Stimulated activated CD8-positive, alpha-beta memory T cell treated with anti-CD3 and anti-CD28 coated beads, Interleukin-12 subunit alpha, Interleukin-12 subunit beta, amount 100 ng/mL, for 4 hours (primary cell): ENCODE results near the gene EPS8L2.

Source experiments
- DNase-seq: peaks from one replicate; pipeline ENCODE4 v3.0.0-alpha.2; 2020; ENCODE audit warnings: low read depth

Gene EPS8L2

DNA sequence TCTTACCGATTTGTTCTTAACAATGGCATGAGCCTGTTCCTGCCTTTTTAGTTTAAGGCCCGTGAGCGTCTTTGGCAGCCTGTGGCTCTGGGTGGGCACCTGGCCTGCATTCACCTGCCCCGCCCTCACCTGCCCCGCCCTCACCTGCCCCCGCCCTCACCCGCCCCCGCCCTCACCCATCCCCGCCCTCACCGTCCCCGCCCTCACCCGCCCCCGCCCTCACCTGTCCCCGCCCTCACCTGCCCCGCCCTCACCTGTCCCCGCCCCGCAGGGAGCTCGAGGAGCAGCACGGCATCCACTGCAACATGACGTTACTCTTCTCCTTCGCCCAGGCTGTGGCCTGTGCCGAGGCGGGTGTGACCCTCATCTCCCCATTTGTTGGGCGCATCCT is 57.0 kb downstream of the EPS8L2 start:
- DNase-seq, result no peak

DNA sequence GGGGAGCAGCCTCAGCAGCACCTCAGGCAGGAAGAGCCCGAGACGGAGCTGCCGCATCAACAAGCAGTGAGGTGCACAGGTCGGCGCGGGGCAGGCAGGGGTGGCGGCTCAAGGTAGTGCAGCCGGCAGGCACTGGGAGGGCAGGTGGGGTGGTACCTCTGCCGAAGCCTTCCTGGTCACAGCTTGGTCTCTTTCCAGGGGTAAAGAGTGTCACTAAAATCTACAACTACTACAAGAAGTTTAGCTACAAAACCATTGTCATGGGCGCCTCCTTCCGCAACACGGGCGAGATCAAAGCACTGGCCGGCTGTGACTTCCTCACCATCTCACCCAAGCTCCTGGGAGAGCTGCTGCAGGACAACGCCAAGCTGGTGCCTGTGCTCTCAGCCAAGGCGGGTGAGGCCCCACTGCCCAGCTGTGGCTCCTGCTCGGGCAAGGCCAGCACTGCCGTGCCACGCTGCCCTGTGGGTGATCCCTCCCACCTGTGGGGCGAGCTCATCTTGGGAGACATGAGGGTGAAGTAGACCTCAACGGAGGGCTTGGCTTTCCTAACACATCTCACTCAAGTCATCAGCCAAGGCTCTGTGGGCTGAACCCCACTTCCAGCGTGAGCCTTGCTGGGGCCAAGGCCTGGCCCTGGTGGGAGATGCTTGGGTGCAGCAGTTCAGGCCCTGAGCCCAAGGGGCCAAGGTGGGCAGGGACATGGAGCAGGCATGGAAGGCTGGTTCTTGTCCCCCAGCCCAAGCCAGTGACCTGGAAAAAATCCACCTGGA is 57.7 kb downstream of the EPS8L2 start:
- no peak for DNase-seq

DNA sequence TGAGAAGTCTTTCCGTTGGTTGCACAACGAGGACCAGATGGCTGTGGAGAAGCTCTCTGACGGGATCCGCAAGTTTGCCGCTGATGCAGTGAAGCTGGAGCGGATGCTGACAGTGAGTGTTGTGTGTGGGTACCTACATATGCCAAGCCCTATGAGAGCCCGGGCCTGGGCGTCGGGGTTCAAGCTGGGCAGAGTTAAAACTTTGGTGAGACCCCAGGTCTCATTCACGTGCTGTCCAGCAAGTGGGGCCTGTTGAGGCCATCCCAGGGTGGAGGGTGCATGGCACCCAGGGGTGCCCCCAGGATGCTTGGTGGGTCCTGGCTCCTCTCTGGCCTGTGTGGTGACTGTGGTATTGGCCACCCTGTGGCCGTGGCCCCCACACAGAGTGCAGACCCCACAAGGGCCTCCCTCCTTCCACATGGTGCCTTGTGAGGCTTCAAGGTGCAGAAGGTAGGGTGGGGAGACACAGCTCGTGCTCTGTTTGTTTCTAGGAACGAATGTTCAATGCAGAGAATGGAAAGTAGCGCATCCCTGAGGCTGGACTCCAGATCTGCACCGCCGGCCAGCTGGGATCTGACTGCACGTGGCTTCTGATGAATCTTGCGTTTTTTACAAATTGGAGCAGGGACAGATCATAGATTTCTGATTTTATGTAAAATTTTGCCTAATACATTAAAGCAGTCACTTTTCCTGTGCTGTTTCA is 58.4 kb downstream of the EPS8L2 start:
- DNase-seq, result no peak

DNA sequence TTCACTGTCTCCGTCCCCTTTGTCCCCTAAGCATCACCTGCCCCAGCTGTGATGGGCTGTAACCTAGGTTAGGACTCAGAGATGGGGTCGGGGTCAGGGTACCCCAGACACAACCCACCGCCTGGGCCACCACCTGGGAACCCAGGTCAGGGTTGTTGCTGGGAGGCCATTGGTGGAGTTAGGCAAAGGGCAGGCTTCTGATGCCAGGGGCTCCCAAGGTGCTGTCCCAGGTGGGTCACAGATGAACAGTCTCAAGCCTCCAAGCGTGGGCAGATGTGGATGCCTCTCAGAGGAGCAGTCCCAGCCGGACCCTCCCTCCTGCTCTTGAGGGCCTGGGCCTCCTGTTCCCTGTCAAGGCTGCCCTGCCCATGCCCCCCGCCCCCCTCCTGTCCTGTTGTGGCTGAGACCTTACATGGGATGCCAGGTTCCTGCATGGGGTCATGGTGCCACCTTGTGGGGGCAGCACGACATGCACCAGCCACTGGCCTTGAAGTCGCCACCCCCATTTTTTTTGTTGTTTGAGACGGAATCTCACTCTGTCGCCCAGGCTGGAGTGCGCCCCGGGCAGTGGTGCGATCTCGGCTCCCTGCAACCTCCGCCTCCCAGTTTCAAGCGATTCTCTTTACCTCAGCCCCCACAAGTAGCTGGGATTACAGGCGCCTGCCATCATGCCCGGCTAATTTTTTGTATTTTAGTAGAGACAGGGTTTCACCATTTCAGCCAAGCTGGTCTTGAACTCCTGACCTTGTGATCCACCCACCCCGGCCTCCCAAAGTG is 59.2 kb downstream of the EPS8L2 start:
- peak; percentile 32 for DNase-seq

DNA sequence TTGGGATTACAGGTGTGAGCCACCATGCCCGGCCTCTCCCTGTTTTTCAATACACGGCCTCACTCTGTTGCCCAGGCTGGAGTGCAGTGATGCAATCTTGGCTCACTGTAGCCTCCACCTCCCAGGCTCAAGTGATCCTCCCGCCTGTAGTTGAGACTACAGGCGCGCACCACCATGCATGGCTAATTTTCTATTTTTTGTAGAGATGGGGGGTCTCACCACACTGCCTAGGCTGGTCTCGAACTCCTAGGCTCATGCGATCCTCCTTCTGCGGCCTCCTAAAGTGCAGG is 59.7 kb downstream of the EPS8L2 start:
- DNase-seq, result no peak

DNA sequence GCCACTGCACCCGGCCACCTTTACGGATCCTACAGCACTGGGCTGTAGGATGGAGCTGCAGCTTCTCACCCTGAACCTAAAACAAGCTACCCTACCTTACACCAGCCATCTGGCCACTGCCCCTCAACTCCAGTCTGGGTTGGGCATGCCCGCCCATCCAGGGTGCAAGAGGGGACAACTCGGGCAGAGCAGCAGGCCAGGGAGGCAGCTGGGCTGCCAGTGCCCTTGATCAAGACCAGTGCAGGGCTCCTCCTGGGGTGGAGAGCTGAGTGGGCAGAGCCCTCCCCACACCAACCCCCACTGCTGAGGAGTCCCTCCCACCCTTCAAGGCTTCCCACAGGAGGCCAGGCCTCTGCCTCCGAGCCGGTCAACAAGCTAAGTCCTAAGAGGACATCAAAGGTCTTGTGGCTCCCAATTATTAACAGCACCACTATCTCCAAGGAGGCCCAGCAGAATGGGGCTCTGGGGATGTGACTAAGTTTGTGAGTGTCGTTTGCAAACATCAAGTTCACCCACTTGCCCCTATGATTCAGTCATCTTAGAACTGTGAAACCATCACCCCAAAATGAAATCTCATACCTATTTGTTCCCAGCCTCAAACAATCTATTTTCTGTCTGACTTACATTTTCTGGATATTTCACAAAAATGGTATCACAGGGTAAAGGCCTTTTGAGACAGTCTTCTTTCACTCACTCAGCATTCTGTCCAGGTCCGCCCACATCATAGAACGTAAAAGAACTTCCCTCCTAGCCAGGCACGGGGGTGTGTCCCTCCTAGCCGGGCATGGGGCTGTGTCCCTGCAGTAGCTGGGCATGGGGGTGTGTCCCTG is 60.3 kb downstream of the EPS8L2 start:
- DNase-seq, result no peak

DNA sequence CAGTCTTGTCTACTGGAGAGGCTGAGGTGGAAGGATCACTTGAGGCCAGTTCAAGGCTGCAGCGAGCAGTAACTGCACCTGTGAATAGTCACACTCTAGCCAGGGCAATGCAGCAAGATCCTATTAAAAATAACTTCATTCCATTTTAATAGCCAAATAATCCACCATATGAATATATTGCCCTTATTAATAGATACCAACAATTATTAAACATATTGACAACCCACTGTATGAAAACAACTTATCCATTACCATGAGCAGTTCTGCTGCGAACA is 60.8 kb downstream of the EPS8L2 start:
- DNase-seq, result no peak

DNA sequence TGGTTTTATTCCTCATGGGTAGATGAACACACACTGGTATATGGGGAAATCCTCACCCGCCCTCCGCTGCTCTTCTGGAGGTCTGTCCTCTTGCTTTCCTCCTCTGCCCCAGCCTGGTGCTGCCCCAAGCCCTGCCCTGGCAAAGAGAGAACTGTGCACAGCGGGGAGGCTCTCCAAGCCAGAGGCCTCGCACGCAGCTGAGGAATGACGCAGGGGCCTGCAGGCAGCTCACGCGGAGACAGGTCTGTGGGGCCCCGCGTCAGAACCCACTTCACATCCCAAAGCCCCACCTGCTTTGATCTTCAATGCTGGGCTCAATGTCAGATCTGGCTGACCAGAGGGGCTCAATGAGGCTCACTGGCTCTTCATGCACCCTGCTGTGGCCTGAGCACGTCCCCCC is 61.2 kb downstream of the EPS8L2 start:
- no peak for DNase-seq

DNA sequence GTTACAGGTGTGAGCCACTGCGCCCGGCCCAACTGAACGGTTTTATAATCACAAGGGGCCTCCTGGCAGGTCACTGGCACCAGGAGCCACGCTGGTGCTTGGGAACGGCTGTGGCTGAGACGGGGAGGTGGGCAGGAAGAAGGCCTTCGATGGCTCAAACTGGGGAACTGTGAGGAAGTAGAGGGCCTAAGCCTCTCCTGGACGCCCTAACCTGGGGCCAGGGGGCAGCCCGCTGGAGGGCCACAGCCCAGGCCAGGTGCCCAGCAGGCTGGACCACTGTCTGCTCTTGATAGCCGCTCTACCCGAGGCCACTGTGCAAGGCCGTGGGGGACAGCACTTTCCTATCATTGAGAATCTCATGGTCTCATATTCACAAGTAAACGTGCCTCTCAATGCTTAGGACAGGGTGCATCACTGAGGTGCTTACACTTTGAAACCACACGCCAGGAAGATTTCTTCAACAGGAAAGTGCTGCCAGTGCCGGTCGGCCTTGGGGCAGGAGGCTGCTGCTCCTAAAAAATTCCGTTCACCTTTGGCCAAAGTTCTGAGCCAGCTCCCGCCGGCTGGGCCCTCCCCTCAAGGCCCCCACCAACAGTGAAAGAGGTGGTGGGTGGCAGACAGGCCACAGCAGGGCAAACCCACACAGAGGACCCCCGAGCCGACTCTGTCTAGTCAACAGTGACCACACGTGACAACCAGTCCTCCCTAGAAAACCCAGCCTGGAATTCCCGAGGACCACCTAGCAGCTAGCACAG is 64.0 kb downstream of the EPS8L2 start:
- no peak for DNase-seq

DNA sequence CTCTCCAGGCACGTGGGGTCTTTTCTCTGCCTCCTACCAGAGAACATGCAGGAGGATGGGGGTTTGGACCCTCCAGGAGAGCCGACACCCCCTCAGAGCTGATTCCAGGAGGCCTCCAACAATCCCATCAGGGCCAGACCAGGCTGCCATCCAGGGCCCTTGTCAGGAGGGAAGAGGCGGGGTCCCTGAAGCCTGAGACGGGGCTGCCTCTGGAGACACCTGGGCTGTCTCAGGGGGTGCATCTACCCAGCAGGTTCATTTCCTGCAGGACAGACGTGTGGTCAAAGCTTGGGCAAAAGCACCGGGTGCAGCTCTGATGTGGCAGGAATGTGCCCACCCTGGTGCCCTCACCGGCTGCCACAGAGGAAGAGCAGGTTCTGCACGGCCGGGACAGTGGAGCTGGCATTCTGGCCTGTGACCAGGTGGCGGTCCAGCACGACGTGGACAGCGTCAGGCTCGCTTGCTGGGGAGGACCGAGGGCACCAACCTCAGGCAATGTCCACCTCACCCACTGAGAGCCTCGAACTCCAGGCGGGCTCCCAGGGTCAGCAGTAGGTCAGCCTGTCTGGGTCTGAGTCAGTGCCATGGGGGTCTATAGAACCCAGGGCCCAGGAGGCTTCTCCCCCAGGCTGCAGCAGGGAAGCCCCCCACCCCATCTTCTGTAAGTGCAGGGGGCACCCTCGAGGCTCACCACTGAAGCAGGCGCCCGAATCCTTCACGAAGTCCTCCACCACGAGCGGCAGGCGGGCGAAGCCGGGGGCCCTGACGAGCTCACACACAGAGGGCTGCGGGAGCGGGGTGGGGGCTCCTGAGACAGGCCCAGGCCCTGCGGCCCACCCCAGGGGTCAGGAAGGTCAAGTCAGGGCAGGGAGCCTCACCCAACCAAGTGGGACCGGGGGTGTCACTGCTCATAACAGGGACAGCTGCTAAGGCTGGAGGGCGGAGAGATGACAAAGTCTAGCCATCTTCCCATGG is 64.9 kb downstream of the EPS8L2 start:
- no peak for DNase-seq

DNA sequence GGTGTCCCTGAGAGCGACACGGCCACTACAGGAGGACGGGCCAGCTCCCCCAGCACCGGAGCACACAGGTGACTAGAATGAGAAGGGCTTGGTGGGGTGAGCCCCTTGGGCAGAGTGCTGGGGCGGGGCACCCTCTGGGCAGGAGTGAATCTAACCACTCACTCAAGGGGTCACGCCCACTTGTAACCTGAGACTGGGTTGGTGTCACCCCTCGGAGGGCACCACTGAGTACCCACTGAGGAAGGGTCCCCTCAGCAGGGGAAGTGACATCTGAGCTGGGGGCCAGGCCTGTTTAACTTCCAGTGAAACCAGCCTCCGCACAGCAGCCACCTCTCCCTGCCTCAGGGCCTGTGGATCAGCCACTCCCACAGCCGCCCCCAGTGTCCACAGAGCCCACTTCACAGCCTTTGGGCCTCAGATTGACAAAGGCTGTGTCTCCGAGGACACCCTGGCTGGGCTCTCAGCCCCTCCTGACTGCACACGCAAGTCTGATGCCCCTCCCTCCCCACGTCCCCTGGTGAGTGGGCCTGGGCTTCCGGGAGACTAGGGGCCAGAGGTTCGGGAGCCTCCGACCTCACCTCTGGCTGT is 65.7 kb downstream of the EPS8L2 start:
- no peak for DNase-seq

DNA sequence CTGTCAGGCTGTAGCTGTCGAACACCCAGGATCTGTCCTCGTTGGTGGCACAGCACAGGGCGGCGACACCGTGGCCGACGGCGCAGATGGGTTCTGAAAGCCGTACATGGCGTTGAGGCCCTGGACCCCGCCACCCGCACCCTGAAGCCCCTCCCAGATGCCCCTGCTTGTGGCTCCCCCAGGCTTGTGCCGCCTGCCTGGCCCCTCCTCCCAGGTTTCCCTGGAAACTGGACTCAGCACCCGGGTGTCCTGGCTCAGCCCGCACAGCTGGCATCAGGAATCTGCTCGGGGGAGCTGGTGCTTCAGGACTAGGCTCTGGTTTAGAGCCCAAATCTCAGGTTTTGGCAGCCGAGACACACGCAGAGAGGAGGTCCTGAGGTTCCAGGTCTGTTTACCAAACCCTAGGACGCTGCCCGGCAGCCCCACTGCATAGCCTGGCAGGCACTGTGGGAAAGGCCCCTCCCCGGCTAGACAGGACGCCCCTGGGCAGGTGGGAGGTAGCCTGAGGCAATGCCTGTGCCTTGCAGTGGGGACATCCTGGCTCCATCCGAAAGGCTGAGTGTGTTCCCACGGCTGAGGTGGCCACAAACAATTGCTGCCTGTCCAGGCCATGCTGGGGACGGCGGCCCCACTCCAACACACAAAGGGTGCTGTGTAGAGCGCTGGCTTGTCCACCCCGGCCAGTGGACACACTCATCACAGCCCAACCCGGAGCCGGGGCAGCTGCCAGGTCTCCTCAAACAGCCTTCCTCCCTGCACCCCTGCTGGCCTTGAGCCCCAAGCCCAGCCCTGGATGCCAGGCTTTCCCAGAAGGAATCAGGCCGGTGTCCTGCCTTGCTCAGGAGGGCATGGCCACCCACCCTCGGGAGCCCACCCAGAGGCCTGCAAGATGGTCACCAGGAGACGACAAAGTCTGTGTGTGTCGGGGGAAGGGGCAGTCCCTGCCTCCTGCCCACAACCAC is 66.7 kb downstream of the EPS8L2 start:
- no peak for DNase-seq

DNA sequence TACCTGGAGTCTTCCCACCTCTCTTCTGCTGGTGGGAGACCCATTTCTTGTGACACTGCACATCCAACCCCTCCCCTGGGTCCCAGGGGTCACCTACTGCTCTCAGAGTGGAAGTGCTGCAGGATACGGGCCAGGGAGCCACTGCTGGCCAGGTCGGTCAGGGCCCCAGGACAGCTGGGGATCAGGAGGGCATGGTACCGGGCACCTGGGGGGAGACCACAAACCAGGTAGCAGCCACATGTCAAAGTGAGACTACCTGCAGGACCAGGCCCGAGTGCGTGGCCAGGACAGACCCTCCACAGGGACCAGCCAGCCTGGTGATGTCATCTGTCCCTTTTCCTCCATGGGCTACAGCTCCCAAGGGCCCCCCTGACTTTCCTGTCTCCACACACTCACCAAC is 67.4 kb downstream of the EPS8L2 start:
- no peak for DNase-seq

DNA sequence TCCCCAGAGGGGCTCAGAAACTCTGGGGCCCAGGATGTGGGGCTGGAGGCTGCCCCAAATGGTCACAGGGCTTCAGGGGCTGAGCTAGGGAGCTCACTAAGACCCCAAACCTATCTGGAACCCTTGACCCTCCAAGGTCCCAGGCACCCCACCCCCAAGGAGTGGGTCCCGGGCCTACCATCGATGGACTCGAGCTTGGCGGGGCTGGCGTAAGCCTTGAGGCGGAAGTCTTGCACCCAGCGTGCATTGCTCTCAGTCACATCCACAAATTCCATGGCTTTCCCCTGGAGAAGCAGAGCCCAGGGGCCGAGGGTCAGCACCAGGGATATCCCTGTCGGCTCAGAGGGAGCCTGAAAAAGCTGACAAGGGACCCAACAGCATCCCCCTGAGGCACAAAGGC is 67.8 kb downstream of the EPS8L2 start:
- no peak for DNase-seq

DNA sequence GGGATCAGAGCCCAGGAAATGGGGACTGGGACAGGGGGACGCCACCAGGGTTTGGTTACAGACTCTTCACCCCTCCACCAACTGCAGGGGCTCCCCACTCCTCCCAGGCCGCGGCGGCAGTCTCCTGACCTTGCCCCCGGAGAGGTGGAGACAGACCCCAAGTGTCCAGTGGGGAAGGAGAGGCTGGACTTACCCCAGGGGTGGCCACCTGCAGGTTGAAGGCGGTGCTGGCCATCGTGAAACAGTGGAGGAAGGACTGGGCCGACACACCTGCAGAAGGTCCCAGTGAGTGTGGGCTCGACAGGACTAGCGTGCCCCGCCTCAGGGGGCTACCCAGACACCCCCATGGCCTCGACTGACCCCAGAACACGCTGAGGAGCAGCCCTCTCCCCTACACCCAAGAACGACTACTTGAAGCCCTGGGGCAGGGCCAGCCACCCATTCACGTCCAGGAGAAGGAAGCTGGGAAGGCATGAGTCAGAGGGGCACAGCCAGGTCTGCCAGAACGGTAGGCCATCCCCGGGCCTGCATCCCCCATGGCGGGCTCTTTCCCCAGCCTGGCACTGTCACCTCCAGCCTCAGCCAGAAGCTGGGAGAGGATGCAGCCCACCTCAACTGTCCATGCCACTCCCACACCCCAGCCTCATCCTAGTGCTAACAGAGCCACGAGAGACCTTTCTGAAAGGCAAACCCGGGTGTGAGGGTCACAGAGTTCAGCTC is 69.0 kb downstream of the EPS8L2 start:
- DNase-seq, result no peak

DNA sequence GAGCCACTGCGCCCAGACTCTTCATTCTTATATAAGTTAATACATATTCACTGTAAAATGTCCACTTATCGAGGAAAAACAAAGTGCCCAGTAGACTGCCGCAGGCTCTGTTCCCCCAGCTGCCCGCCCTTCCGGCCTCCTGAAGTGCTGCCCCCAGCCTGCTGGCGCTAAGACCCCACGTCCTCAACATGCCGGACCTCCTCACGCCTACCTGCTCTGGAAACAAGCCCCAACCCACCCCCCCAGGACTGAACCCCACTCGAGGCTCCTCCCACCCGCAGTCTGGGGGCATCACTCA is 70.2 kb downstream of the EPS8L2 start:
- no peak for DNase-seq

DNA sequence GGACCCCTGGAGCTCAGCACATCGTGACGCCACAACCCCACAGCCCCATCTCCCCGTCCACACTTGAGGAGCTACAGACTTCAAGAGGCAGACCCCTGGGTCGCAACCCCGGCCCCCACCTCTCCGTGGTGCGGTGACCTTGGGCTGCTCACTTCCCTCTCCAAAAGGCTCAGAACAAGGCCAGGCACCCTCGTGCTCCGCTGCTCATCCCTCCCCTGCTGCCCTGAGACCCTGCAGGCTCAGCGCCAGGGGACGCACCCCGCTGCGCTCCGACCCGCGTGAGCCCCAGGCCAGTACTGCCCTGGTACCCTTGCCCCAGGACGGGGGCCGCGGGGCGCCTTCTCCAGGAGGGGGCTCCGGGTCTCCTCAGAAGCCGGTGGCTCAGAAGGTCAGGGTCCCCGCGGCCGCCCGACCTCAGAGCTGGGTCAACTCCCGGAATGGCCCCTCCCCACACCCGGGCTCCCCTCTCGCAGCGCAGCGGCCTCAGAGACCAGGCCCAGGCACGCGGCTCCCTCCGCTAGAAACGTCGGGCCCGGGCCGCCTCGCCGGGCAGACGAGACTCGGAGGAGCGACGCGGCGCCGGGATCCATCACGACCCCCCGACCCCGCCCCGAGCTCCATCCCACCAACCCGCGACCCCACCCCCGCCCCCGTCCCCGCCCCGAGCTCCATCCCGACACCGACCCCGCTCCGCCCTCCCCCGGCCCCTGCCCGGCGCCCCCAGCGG is 70.7 kb downstream of the EPS8L2 start:
- DNase-seq, result peak; percentile 16
